KMS-11 (cell line): Measurements from ENCODE around the gene UPF1.

Experiments used
- H2AFZ ChIP-seq: fragments of 200-600 bp; sonication (generic); 2 replicates; pipeline ENCODE4 v1.6.1; 2016; ENCODE audit warnings: antibody characterized with exemption, mixed run types, low read depth
- H3K27ac ChIP-seq: fragments of 200-600 bp; sonication (generic); 2 replicates; pipeline ENCODE4 v1.6.1; 2016; ENCODE audit warnings: mild to moderate bottlenecking, mixed run types
- H3K27me3 ChIP-seq: fragments of 200-600 bp; sonication (generic); 2 replicates; pipeline ENCODE4 v1.6.1; 2017; ENCODE audit warnings: mild to moderate bottlenecking, low read depth, mixed run types, moderate library complexity; ENCODE audit not compliant: insufficient read depth
- H3K36me3 ChIP-seq: fragments of 200-600 bp; sonication (generic); 2 replicates; pipeline ENCODE4 v1.6.1; 2017; ENCODE audit warnings: mild to moderate bottlenecking, mixed run types; ENCODE audit not compliant: insufficient read depth
- H3K4me1 ChIP-seq: fragments of 200-600 bp; sonication (generic); 2 replicates; pipeline ENCODE4 v1.6.1; 2016; ENCODE audit warnings: mild to moderate bottlenecking, low read depth, mixed run types; ENCODE audit not compliant: poor library complexity, severe bottlenecking
- H3K4me2 ChIP-seq: fragments of 200-600 bp; sonication (generic); 2 replicates; pipeline ENCODE4 v1.7.0; 2016; ENCODE audit warnings: mild to moderate bottlenecking, mixed run types
- H3K4me3 ChIP-seq: fragments of 200-600 bp; sonication (generic); IDR thresholded peaks from 2 replicates; pipeline ENCODE4 v1.6.1; 2017; ENCODE audit warnings: low read depth, low read length, mixed read lengths; ENCODE audit not compliant: insufficient read depth
- H3K79me2 ChIP-seq: fragments of 200-600 bp; sonication (generic); 2 replicates; pipeline ENCODE4 v1.6.1; 2016; ENCODE audit warnings: low read depth, mixed run types; ENCODE audit not compliant: insufficient read depth
- H3K9ac ChIP-seq: fragments of 200-600 bp; sonication (generic); 2 replicates; pipeline ENCODE4 v1.6.1; 2016; ENCODE audit warnings: mild to moderate bottlenecking, mixed run types
- H4K20me1 ChIP-seq: fragments of 200-600 bp; sonication (generic); 2 replicates; pipeline ENCODE4 v1.6.1; 2016; ENCODE audit warnings: mild to moderate bottlenecking, mixed run types; ENCODE audit not compliant: insufficient read depth
- TF ChIP-seq, protein P1 (sequence below): fragments of 200-600 bp; sonication (generic); conservative IDR thresholded peaks from 2 replicates; pipeline ENCODE4 v1.6.1; 2017; ENCODE audit warnings: low read depth, mild to moderate bottlenecking, antibody characterized with exemption, low read length, moderate library complexity, mixed read lengths

Gene UPF1

DNA sequence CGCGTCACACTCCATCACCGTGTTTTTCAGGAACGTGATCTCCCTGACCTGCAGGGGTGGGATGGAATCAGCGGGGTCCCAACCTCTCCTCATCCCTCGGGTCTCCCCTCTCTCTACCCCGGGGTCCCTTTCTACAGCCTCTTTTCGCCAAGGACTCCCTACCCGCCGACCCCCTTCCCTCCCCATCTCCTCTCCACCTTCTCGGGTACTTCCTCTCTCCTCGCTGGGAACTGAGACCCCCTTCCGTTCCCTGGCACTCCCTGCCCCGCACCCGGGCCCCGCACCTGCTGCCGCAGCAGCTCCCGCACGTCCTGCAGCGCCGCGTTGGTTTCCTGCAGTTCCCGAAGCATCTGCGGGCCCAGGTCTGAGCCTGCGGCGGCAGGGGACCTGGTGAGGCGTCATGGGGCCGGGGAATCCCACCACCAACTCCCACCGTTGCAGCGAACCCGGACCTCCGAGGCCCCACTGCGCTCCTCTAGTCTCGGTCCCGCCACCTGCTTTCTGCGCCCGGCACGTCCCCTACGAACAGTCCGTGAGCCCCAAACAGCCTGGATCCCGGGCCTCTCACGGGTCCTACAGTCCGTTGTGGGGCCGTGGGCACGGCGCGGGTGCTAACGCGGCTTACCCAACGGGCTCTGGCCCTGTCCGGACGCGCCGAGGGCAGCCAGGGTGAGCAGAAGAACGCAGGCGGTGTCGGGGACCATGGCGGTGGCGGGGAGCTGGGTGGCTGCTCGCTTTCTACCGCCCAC lies 41.0 kb upstream of the UPF1 start, which contains the start of gene COMP:
TSS of gene COMP (minus strand) at position 740 of the 749 bp plus-strand sequence. CDS start at position 704, 36 bp downstream.
- H3K9ac ChIP-seq = no peak within 1 kb of the TSS
- no peaks in the 10 kb centered on the region for H4K20me1 ChIP-seq
- TF ChIP-seq, protein P1, sequence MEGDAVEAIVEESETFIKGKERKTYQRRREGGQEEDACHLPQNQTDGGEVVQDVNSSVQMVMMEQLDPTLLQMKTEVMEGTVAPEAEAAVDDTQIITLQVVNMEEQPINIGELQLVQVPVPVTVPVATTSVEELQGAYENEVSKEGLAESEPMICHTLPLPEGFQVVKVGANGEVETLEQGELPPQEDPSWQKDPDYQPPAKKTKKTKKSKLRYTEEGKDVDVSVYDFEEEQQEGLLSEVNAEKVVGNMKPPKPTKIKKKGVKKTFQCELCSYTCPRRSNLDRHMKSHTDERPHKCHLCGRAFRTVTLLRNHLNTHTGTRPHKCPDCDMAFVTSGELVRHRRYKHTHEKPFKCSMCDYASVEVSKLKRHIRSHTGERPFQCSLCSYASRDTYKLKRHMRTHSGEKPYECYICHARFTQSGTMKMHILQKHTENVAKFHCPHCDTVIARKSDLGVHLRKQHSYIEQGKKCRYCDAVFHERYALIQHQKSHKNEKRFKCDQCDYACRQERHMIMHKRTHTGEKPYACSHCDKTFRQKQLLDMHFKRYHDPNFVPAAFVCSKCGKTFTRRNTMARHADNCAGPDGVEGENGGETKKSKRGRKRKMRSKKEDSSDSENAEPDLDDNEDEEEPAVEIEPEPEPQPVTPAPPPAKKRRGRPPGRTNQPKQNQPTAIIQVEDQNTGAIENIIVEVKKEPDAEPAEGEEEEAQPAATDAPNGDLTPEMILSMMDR = no peak
- no peak within 1 kb of the TSS for H3K4me2 ChIP-seq
- H3K27ac ChIP-seq = no peak within 1 kb of the TSS
- H3K4me1 ChIP-seq = no peaks in the 10 kb centered on the region
- no peak within 1 kb of the TSS for H2AFZ ChIP-seq
- H3K36me3 ChIP-seq = no peaks in the 10 kb centered on the region
- H3K4me3 ChIP-seq = no peak within 1 kb of the TSS
- peaks cover 31% of the 10 kb centered on the region for H3K27me3 ChIP-seq
- H3K79me2 ChIP-seq = no peaks in the 10 kb centered on the region

- Histone ChIP-seq H3K4me3 (no peak overlapping the region), H2AFZ (no peak overlapping the region), H3K4me1 (no peaks in the 10 kb centered on the region), H3K9ac (no peak overlapping the region), H3K79me2 (no peaks in the 10 kb centered on the region), H3K27me3 (peaks cover 37% of the 10 kb centered on the region), H3K27ac (no peak overlapping the region), H3K36me3 (no peaks in the 10 kb centered on the region), H4K20me1 (no peaks in the 10 kb centered on the region), H3K4me2 (no peak overlapping the region)
- TF ChIP-seq, protein P1 = no peak
These were observed 40.5 kb upstream of the UPF1 start for GRCh38 chr19:18791315-18791678.

- H2AFZ ChIP-seq = no peak overlapping the region
- TF ChIP-seq, protein P1 = no peak
- no peaks in the 10 kb centered on the region for H3K79me2 ChIP-seq
- H3K9ac ChIP-seq = no peak overlapping the region
- no peak overlapping the region for H3K27ac ChIP-seq
- H4K20me1 ChIP-seq = no peaks in the 10 kb centered on the region
- no peak overlapping the region for H3K4me3 ChIP-seq
- H3K4me1 ChIP-seq = no peaks in the 10 kb centered on the region
- no peak overlapping the region for H3K4me2 ChIP-seq
- no peaks in the 10 kb centered on the region for H3K36me3 ChIP-seq
- H3K27me3 ChIP-seq = peaks cover 49% of the 10 kb centered on the region
These were observed 39.1 kb upstream of the UPF1 start for GRCh38 chr19:18792661-18793060.

GRCh38 chr19:18793144-18794028 lies 38.4 kb upstream of the UPF1 start:
- no peak overlapping the region for H3K4me2 ChIP-seq
- no peak overlapping the region for H2AFZ ChIP-seq
- no peaks in the 10 kb centered on the region for H3K36me3 ChIP-seq
- no peak overlapping the region for H3K27ac ChIP-seq
- H3K27me3 ChIP-seq = peaks cover 55% of the 10 kb centered on the region
- no peaks in the 10 kb centered on the region for H3K79me2 ChIP-seq
- no peaks in the 10 kb centered on the region for H4K20me1 ChIP-seq
- TF ChIP-seq, protein P1 = no peak
- H3K9ac ChIP-seq = no peak overlapping the region
- no peak overlapping the region for H3K4me3 ChIP-seq
- no peaks in the 10 kb centered on the region for H3K4me1 ChIP-seq
